Left lung (tissue), 10 donors: ENCODE measurements around the gene CDC37L1. TPM values are rescaled to one million over a fixed set of nuclear protein-coding genes. Genes with fewer than 3 reads are reported as not detected.

ENCODE experiments used
- ATAC-seq: fragments of 200-7000 bp; cut with Tn5 transposase; one replicate; pipeline ENCODE4 v1.9.1; 2020; ENCODE audit warnings: moderate library complexity
- DNase-seq, 4 donors: peaks; one replicate each; pipeline ENCODE4 v3.0.0-alpha.2; 2013 to 2020
- H3K27ac ChIP-seq, 2 donors: fragments of 200-600 bp; sonication (generic) in 1 of 2; one replicate each; pipeline versions ENCODE4 v1.5.0 to v1.8.0; 2020 to 2021
- H3K27me3 ChIP-seq, 2 donors: fragments of 200-600 bp; sonication (generic) in 1 of 2; one replicate each; pipeline versions ENCODE4 v1.5.0 to v1.8.0; 2020 to 2021
- H3K36me3 ChIP-seq, 2 donors: fragments of 200-600 bp; sonication (generic) in 1 of 2; one replicate each; pipeline versions ENCODE4 v1.5.0 to v1.8.0; 2020 to 2021
- H3K4me1 ChIP-seq, 2 donors: fragments of 200-600 bp; one replicate each; pipeline ENCODE4 v1.8.0; 2021
- H3K4me3 ChIP-seq, 2 donors: fragments of 200-600 bp; sonication (generic) in 1 of 2; one replicate each; pipeline versions ENCODE4 v1.5.0 to v1.8.0; 2020 to 2021; ENCODE audit warnings: mild to moderate bottlenecking in 1 of 2
- H3K9me3 ChIP-seq, 2 donors: fragments of 200-600 bp; sonication (generic) in 1 of 2; one replicate each; pipeline versions ENCODE4 v1.5.0 to v1.8.0; 2020 to 2021
- intact Hi-C, 2 donors: fragments of 100-400 bp; cut with DNase I; formaldehyde crosslinking; loops; one replicate each; pipeline versions ENCODE4 v1.11.2 to v1.14.2; 2022
- polyA plus RNA-seq, 6 donors: library from polyadenylated mRNA; unstranded; fragments of 120-200 nt; gene quantifications; one replicate each; pipeline ENCODE4 v1.2.1, GENCODE V29; 2013; ENCODE audit not compliant: insufficient read length in 6 of 6
- total RNA-seq, 2 donors: library from RNA; stranded (reverse); fragmentation: NEBNext Ultra II Directional; extraction: Animal tissue kit (Norgen Biotek cat#: 25700); gene quantifications; one replicate each; pipeline ENCODE4 v1.2.1, GENCODE V29; 2021
- TF ChIP-seq, protein P1 (sequence below), 2 donors: fragments of 200-600 bp; sonication (generic) in 1 of 2; IDR thresholded peaks; one replicate each; pipeline versions ENCODE4 v1.5.0 to v1.8.0; 2021; ENCODE audit warnings: antibody characterized with exemption in 2 of 2
- donor health status: DM: no; HTN: yes; CAD: no.
- donor health status: DM: no; HTN: no; CAD: no.

The CDC37L1 gene
- total and polyA plus RNA-seq, 8 donors = 13.9 to 19.2 (median 15.8) TPM

DNA sequence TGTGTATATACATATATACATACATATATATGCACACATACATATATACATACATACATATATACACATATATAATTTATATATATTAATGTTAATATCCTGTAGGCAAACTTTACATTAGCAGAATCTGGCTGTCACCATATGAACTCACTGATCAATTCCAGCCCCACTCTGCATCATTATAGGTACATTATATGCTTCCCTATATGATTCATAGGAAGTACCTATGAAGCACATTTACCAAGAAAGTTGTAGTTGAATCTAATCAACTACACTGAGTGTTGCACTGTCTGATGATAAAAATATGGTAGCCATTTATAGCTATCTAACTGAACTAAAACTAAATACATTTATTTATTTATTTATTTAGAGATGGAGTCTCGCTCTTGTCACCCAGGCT is 7.6 kb upstream of the CDC37L1 start:
- Histone ChIP-seq H3K4me3 (no peak overlapping the region), H3K36me3 (no peaks in the 10 kb centered on the region), H3K27ac (no peak overlapping the region), H3K9me3 (no peaks in the 10 kb centered on the region), H3K27me3 (peaks cover 0 to 4% of the 10 kb centered on the region in 2 donors), H3K4me1 (peaks cover 0 to 5% of the 10 kb centered on the region in 2 donors)
- ATAC-seq (no peak), DNase-seq (no peak)
- intact Hi-C loops = no loop called here
- TF ChIP-seq, protein P1, sequence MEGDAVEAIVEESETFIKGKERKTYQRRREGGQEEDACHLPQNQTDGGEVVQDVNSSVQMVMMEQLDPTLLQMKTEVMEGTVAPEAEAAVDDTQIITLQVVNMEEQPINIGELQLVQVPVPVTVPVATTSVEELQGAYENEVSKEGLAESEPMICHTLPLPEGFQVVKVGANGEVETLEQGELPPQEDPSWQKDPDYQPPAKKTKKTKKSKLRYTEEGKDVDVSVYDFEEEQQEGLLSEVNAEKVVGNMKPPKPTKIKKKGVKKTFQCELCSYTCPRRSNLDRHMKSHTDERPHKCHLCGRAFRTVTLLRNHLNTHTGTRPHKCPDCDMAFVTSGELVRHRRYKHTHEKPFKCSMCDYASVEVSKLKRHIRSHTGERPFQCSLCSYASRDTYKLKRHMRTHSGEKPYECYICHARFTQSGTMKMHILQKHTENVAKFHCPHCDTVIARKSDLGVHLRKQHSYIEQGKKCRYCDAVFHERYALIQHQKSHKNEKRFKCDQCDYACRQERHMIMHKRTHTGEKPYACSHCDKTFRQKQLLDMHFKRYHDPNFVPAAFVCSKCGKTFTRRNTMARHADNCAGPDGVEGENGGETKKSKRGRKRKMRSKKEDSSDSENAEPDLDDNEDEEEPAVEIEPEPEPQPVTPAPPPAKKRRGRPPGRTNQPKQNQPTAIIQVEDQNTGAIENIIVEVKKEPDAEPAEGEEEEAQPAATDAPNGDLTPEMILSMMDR (IDR thresholded peaks at IDR 0.05) = no peak

DNA sequence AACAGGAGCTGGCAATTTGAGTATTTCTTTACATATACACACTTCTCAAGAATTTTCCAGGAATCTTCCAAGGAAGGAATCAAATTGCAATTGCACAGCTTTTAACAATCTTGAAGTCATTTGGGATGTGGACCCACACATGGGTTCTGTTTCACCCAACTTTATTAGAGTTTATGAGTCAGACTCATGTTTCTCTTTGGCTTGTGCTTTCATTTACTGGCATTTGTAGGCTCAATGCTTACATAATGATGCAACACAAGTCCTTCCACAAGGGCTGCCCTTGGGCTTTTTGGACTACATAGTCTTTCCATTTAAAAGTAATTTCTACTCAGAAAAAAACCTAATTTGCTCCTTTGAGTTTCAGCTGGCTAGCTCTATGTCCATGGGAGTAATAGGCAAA is 4.6 kb upstream of the CDC37L1 start:
- H3K36me3 ChIP-seq = no peaks in the 10 kb centered on the region
- peak; percentile 14 for ATAC-seq
- no peaks in the 10 kb centered on the region for H3K9me3 ChIP-seq
- TF ChIP-seq, protein P1 (IDR thresholded peaks at IDR 0.05) = no peak
- H3K4me3 ChIP-seq = no peak overlapping the region
- no peak for DNase-seq
- peaks cover 8% of the 10 kb centered on the region in 2 donors for H3K4me1 ChIP-seq
- peak overlapping the region; percentile 19 to 41 for H3K27ac ChIP-seq
- H3K27me3 ChIP-seq = no peaks in the 10 kb centered on the region
- intact Hi-C loops = no loop called here

DNA sequence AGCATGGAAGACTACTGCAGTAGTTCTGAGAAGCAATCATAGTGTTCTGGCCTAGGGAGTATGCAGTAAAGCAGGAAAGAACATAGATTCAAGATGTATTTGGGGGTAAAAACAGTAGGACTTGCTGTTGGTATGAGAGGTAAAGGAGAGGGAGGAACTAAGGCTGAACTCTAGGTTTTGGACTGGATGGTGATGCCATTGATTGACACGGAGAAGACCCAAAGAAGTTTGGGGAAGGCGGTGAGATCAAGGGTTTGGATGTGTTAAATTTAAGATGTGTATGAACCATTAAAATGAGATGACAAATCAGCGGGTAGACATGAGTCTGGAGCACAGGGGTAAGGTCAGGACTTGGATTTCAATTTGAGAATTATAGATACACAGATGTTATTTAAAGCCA is 2.0 kb upstream of the CDC37L1 start:
- peaks cover 8 to 29% of the 10 kb centered on the region in 2 donors for H3K4me1 ChIP-seq
- H3K36me3 ChIP-seq = no peaks in the 10 kb centered on the region
- TF ChIP-seq, protein P1 (IDR thresholded peaks at IDR 0.05) = no peak
- no peaks in the 10 kb centered on the region for H3K9me3 ChIP-seq
- no peak overlapping the region for H3K4me3 ChIP-seq
- H3K27me3 ChIP-seq = no peaks in the 10 kb centered on the region
- intact Hi-C loops = no loop called here
- DNase-seq (no peak), ATAC-seq (no peak)
- peak overlapping the region; percentile 48 to 66 for H3K27ac ChIP-seq

DNA sequence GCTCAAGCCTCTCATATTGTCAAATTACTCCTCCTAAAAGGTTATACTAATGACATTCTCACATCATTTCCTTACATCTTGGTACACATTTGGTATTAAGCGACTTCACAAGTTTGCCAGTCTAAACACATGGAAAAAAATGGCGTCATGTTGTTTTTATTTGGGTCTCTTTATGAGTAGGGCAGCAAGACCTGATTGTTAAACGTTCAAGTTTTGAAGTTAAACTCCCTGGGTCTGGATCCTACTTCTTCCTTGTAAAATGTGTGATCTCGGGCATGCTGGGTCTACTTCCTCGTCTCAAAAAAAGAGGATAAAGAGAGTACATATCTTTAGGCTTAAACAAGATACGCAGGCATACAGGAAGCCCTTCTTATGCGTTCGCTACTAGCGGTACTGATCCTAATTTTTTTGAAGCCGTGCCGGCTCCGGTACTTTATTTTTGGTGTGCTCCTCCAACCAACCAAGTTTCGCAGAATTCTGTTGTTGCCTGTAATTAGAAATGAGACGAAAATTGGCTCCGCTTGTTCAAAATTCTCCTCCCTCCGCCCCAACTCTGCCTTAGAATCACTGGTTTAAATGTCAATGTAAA is 596 bp upstream of the CDC37L1 start:
- H3K27me3 ChIP-seq = no peaks in the 10 kb centered on the region
- DNase-seq (peak in 2 of 4 donors; percentile 62 to 67), ATAC-seq (peak; percentile 26)
- no peaks in the 10 kb centered on the region for H3K36me3 ChIP-seq
- intact Hi-C loops = no loop called here
- peak overlapping the region; percentile 98 for H3K27ac ChIP-seq
- TF ChIP-seq, protein P1 (IDR thresholded peaks at IDR 0.05) = no peak
- H3K4me3 ChIP-seq = peak overlapping the region; percentile 58 to 88
- peaks cover 12 to 36% of the 10 kb centered on the region in 2 donors for H3K4me1 ChIP-seq
- H3K9me3 ChIP-seq = no peaks in the 10 kb centered on the region

DNA sequence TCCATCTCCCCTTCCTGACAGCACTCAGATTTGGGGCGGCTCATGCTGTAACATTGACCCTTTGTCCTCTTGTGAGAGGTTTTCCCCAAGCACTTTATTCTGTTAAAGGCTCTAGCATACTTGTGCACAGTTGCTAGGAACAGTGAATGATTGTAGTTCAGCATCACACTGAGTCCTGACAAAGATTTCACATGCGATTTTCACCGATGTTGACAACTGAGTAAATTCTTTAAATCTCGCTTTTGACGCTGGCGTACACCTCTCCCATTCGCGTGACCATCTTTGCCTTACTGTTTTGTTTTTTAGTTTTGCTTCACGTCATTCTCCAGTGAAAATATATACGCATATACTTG is 780 bp downstream of the CDC37L1 start:
- H3K9me3 ChIP-seq = no peaks in the 10 kb centered on the region
- TF ChIP-seq, protein P1 (IDR thresholded peaks at IDR 0.05) = no peak
- H3K4me1 ChIP-seq = peaks cover 7 to 39% of the 10 kb centered on the region in 2 donors
- ATAC-seq = peak; percentile 14
- intact Hi-C loops = no loop called here
- no peak for DNase-seq
- peak overlapping the region; percentile 98 for H3K27ac ChIP-seq
- no peaks in the 10 kb centered on the region for H3K27me3 ChIP-seq
- peak overlapping the region; percentile 58 to 88 for H3K4me3 ChIP-seq
- H3K36me3 ChIP-seq = peaks cover 0 to 6% of the 10 kb centered on the region in 2 donors
